SK-N-SH (cell line): ENCODE data around the gene ANK3.
A peak's percentile ranks its signal among the peaks of the same experiment; 100 is the strongest.

Source experiments
- CTCF ChIP-seq: fragments of 200-600 bp; sonication (generic); IDR thresholded peaks from 2 replicates; pipeline ENCODE4 v1.6.1; 2017; ENCODE audit warnings: antibody characterized with exemption, mild to moderate bottlenecking, moderate library complexity
- MXI1 ChIP-seq: IDR thresholded peaks from 2 replicates; pipeline ENCODE4 v1.6.1; 2012; ENCODE audit warnings: mild to moderate bottlenecking, low read depth, low read length, improper control_type of control experiment
- NRF1 ChIP-seq: IDR thresholded peaks from 2 replicates; pipeline ENCODE4 v1.6.1; 2012; ENCODE audit warnings: low read depth, mild to moderate bottlenecking, low read length
- POLR2AphosphoS5 ChIP-seq: IDR thresholded peaks from 2 replicates; pipeline ENCODE4 v1.6.1; 2012; ENCODE audit warnings: low read depth, low read length
- RCOR1 ChIP-seq: fragments of 150-350 bp; IDR thresholded peaks from 2 replicates; pipeline ENCODE4 v1.6.1; 2017; ENCODE audit warnings: antibody characterized with exemption, low read length
- SIN3A ChIP-seq: IDR thresholded peaks from 2 replicates; pipeline ENCODE4 v1.6.1; 2012; ENCODE audit warnings: low read depth, mild to moderate bottlenecking, low read length, moderate library complexity, borderline replicate concordance
- SMC3 ChIP-seq: IDR thresholded peaks from 2 replicates; pipeline ENCODE4 v1.6.1; 2012; ENCODE audit warnings: low read depth, low read length, improper control_type of control experiment
- YY1 ChIP-seq: IDR thresholded peaks from 2 replicates; pipeline ENCODE4 v1.4.0; 2012; ENCODE audit warnings: low read depth, mild to moderate bottlenecking

GRCh38 chr10:60048091-60048501 lies 341.6 kb downstream of the ANK3 start:
- peak; percentile 47 for TF ChIP-seq CTCF
- no peak for TF ChIP-seq POLR2AphosphoS5
- no peak for TF ChIP-seq SIN3A
- TF ChIP-seq NRF1: no peak
- TF ChIP-seq SMC3: peak; percentile 34
- TF ChIP-seq MXI1: no peak
- no peak for TF ChIP-seq YY1
- no peak for TF ChIP-seq RCOR1
